Nephron (organoid): ENCODE data around the gene PAX7.

Source experiments
- H3K27ac Mint-ChIP-seq, 3 experiments: 2 replicates each; pipeline ENCODE4 v1.8.0; 2020; ENCODE audit warnings: mixed read lengths in 3 of 3, mild to moderate bottlenecking in 2 of 3, moderate library complexity in 1 of 3
- H3K27me3 Mint-ChIP-seq: 2 replicates; pipeline ENCODE4 v1.8.0; 2021; ENCODE audit warnings: low read depth, mild to moderate bottlenecking, moderate library complexity, mixed read lengths
- H3K36me3 Mint-ChIP-seq: 2 replicates; pipeline ENCODE4 v1.8.0; 2020; ENCODE audit warnings: low read depth, mixed read lengths
- H3K4me1 Mint-ChIP-seq: 2 replicates; pipeline ENCODE4 v1.8.0; 2020; ENCODE audit warnings: mixed read lengths
- H3K4me3 Mint-ChIP-seq, 3 experiments: 2 replicates each; pipeline ENCODE4 v1.8.0; 2020; ENCODE audit warnings: mild to moderate bottlenecking in 3 of 3, mixed read lengths in 3 of 3, moderate library complexity in 2 of 3
- H3K9me3 Mint-ChIP-seq: 2 replicates; pipeline ENCODE4 v1.8.0; 2020; ENCODE audit warnings: mixed read lengths
- TF ChIP-seq, protein P1 (sequence below), 3 experiments: fragments of 200-600 bp; sonication (generic); IDR thresholded peaks; one replicate each; pipeline ENCODE4 v1.5.0; 2021; ENCODE audit warnings: antibody characterized with exemption in 3 of 3; ENCODE audit not compliant: unreplicated experiment in 3 of 3

Gene PAX7

DNA sequence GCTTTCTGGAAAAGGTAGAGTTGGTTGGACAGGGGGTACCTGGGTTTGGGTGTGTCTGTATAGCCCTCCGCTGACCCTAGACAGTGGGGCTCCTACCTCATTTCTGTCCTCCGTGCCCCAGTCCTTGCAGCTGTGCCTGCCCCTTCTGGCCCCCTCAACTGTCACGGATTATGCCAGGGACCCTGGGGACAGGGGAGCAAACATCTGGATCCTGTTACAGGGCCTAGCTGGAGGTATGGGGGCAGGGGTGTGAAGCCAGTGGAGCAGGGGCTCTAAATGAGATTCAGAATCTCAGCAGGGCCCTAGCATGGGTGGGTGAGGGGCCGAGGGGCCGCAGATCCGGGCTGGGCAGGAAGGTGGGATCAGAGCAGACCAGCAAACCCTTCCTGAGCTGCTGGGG is 147.8 kb downstream of the PAX7 start:
- H3K4me3 Mint-ChIP-seq = no peak overlapping the region
- no peaks in the 10 kb centered on the region for H3K36me3 Mint-ChIP-seq
- H3K27ac Mint-ChIP-seq = peak overlapping the region in 1 of 3 experiments; percentile 51
- H3K27me3 Mint-ChIP-seq = peaks cover 37% of the 10 kb centered on the region
- TF ChIP-seq, protein P1, sequence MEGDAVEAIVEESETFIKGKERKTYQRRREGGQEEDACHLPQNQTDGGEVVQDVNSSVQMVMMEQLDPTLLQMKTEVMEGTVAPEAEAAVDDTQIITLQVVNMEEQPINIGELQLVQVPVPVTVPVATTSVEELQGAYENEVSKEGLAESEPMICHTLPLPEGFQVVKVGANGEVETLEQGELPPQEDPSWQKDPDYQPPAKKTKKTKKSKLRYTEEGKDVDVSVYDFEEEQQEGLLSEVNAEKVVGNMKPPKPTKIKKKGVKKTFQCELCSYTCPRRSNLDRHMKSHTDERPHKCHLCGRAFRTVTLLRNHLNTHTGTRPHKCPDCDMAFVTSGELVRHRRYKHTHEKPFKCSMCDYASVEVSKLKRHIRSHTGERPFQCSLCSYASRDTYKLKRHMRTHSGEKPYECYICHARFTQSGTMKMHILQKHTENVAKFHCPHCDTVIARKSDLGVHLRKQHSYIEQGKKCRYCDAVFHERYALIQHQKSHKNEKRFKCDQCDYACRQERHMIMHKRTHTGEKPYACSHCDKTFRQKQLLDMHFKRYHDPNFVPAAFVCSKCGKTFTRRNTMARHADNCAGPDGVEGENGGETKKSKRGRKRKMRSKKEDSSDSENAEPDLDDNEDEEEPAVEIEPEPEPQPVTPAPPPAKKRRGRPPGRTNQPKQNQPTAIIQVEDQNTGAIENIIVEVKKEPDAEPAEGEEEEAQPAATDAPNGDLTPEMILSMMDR (IDR thresholded peaks at IDR 0.05; ENCODE audit: unreplicated experiment in 3 of 3) = no peak
- no peaks in the 10 kb centered on the region for H3K9me3 Mint-ChIP-seq
- H3K4me1 Mint-ChIP-seq = peaks cover 5% of the 10 kb centered on the region

DNA sequence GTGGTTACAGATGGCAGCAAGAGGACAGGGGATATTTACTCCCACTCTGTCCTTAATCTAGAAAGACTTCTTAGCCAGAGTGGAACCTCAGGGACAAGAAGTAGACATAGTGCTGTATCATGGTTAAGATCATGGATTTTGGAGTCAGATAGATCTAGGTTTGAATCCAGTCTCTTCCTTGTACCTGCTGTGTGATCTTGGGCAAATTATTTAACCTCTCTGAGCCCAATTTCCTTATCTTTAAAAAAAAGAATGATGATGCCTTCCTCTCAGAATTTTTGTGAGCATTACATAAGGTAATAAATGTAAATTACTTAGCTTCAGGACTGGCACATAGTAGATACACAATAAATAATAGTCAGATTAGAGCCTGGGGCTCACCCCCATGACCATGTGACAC is 150.4 kb downstream of the PAX7 start:
- no peak overlapping the region for H3K4me3 Mint-ChIP-seq
- H3K27ac Mint-ChIP-seq = peak overlapping the region in 1 of 3 experiments; percentile 35
- H3K4me1 Mint-ChIP-seq = peaks cover 16% of the 10 kb centered on the region
- H3K27me3 Mint-ChIP-seq = peaks cover 41% of the 10 kb centered on the region
- TF ChIP-seq, protein P1 (IDR thresholded peaks at IDR 0.05; ENCODE audit: unreplicated experiment in 3 of 3) = no peak
- H3K9me3 Mint-ChIP-seq = no peaks in the 10 kb centered on the region
- no peaks in the 10 kb centered on the region for H3K36me3 Mint-ChIP-seq

DNA sequence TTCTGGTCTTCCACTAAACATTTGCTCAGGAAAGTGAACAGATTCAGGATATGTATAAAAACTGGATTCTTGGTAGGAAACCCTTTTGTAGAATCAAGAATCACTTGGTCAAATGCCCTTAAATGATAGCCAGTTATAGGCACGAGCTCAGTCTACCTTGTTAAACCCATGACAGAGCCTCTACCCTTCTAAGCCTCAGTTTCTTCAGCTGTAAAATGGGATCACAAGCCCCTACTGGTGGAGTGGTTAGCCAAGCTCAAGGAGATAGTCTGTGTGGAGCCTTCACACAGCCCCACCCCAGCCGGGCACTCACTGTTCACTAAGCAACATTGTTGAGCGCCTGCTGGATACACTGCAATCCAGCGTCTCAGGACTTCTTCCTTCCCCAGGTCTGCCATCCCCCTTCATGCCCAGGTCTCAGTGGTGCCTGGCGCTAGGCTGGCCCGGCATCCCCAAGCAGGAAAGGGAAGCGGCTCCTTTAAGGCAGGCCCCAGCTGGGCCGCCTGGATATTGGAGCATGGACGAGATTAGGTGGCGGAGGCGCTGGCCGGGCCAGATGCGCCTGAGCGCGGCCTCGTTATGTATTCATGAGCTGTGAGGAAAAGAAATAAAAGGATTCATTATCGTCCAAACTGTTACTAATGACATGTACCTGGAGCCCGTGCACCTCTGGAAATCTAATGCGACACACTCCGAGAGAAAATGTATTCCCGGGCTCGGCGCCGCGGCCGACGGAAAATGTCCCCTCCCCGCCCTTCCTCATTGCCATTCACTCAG is 153.2 kb downstream of the PAX7 start:
- peak overlapping the region; percentile 1 to 54 (median 49) for H3K27ac Mint-ChIP-seq
- H3K4me1 Mint-ChIP-seq = peaks cover 11% of the 10 kb centered on the region
- TF ChIP-seq, protein P1 (IDR thresholded peaks at IDR 0.05; ENCODE audit: unreplicated experiment in 3 of 3) = no peak
- H3K9me3 Mint-ChIP-seq = no peaks in the 10 kb centered on the region
- H3K4me3 Mint-ChIP-seq = peak overlapping the region; percentile 76 to 78 (median 78)
- H3K27me3 Mint-ChIP-seq = peaks cover 57% of the 10 kb centered on the region
- no peaks in the 10 kb centered on the region for H3K36me3 Mint-ChIP-seq

DNA sequence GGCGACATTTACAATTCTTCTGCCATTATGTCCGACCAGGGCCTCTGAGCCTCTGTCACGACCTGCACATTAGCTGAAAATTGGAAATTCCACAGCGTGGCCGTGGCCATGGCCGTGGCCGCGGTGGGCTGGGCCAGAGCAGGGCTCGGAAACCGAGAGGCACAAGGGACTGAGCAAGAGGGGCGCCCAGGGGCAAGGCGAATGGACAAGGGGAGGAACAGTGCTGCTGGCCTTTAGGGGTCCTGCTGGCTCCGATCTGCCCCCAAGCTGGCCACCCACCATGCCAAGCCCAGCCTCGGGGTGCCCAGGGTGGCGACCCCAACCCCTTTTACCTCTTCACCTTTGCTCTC is 153.8 kb downstream of the PAX7 start:
- peak overlapping the region; percentile 1 to 54 (median 49) for H3K27ac Mint-ChIP-seq
- no peaks in the 10 kb centered on the region for H3K9me3 Mint-ChIP-seq
- peaks cover 58% of the 10 kb centered on the region for H3K27me3 Mint-ChIP-seq
- no peaks in the 10 kb centered on the region for H3K36me3 Mint-ChIP-seq
- H3K4me1 Mint-ChIP-seq = peaks cover 12% of the 10 kb centered on the region
- peak overlapping the region; percentile 76 to 78 (median 78) for H3K4me3 Mint-ChIP-seq
- TF ChIP-seq, protein P1 (IDR thresholded peaks at IDR 0.05; ENCODE audit: unreplicated experiment in 3 of 3) = no peak

DNA sequence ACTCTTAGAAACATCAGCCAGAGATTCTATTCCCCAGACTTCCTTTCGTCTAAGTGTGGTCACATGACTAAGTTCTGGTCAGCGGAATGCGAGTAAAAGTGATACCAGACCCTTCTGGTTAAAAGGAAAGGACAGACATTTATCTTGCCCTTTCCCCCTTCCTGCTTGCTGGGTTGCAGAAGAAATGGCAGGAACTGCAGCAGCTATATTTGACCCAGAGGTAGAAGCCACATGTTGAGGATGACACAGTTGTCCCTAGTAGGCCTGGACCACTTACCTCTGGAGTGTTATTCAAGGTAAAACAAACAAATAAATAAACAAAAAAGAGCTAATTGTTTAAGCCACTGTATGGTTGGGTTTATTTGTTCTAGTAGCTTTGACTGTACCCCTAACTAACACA is 155.5 kb downstream of the PAX7 start:
- Mint-ChIP-seq H3K9me3 (no peaks in the 10 kb centered on the region), H3K4me3 (no peak overlapping the region), H3K27ac (no peak overlapping the region), H3K4me1 (peaks cover 17% of the 10 kb centered on the region), H3K27me3 (peaks cover 68% of the 10 kb centered on the region), H3K36me3 (no peaks in the 10 kb centered on the region)
- TF ChIP-seq, protein P1 (IDR thresholded peaks at IDR 0.05; ENCODE audit: unreplicated experiment in 3 of 3) = no peak

DNA sequence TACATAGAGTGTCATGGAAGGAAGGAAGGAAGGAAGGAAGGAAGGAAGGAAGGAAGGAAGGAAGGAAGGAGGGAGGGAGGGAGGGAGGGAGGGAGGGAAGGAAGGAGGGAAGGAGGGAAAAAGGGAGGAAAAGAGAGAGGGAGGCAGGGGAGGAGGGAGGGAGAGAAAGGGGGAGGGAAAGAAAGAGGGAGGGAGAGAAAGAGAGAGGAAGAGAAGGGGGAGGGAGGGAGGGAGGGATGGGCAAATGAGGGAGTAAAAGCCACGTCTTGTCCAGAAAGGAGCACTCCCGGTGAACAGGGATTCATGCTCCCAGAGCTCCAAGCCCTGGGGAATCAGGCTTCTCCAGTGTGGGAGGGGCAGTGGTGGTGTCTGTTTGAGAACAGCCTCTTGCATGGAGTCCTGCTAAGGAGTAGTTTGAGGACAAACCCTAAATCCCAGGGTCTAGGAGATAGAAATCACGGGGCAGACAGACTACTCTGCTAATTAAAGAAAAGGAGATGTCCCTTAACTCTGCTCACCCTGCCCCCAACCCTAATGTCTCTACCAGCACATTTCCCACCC is 157.3 kb downstream of the PAX7 start:
- H3K4me3 Mint-ChIP-seq = no peak overlapping the region
- H3K9me3 Mint-ChIP-seq = peaks cover 5% of the 10 kb centered on the region
- TF ChIP-seq, protein P1 (IDR thresholded peaks at IDR 0.05; ENCODE audit: unreplicated experiment in 3 of 3) = no peak
- H3K4me1 Mint-ChIP-seq = peaks cover 17% of the 10 kb centered on the region
- H3K27me3 Mint-ChIP-seq = peaks cover 78% of the 10 kb centered on the region
- no peaks in the 10 kb centered on the region for H3K36me3 Mint-ChIP-seq
- no peak overlapping the region for H3K27ac Mint-ChIP-seq
